Tibial nerve (tissue), 4 donors: ENCODE measurements around the gene ADRA2B.

Source experiments
- EP300 ChIP-seq, 2 donors: sonication (generic); formaldehyde crosslinking; IDR thresholded peaks; one replicate each; pipeline ENCODE4 v1.6.1; 2017; ENCODE audit warnings: antibody characterized with exemption in 2 of 2, mild to moderate bottlenecking in 1 of 2
- POLR2A ChIP-seq, 2 donors: fragments of 450-650 bp; IDR thresholded peaks; one replicate each; pipeline ENCODE4 v1.6.1; 2017; ENCODE audit warnings: antibody characterized with exemption in 2 of 2, mild to moderate bottlenecking in 2 of 2, moderate library complexity in 2 of 2
- TF ChIP-seq, protein P1 (sequence below), 5 experiments: fragments of 200-600 bp in 3 of 5; fragments of 450-650 bp in 2 of 5; sonication (generic) in 3 of 5; IDR thresholded peaks; one replicate each; pipeline ENCODE4 v1.5.1; 2016 to 2019; ENCODE audit warnings: antibody characterized with exemption in 5 of 5, mild to moderate bottlenecking in 3 of 5, moderate library complexity in 2 of 5

DNA sequence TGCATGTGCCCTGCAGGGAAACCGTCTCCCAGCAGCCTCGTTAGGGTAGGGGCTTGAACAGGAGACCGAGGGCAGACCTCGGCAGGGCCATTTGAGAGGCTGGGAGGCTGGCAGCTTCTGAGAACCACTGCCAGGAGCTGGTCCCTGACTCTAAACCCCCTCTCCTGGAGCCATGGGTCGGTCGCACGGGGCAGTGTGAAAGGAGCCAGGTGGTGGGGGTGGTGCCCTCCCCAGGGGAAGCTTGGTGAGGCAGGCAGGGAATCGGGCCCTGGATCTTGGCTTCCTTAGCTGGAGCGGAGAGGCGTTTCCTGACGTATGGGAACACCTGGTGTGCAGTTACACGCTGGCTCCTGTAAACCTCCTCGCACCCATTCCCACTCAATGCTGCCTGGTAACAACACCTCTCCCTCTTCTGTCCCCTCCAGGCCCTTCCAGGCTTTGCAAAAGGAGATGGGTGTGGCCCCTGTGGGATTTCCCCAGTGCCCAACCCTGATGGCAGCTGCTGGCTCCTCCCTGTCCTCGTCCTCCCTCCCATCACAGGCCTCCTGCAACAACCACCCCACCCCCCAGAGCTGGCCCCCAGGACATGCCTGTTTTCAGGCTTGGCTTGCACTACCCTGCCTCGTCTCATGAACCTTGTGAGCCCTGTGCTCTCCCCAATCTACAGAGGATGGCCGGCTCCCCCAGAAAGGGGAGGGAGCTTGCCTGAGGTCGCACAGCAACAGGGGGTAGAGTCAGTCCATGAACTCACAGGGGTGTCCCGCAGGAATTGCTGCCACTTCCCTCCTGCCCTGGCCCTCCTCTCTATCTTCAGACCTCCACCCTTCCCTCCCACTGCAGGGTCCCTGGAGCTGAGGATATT, 24.4 kb downstream of the ADRA2B start:
- TF ChIP-seq EP300 (IDR thresholded peaks at IDR 0.05) (no peak), POLR2A (IDR thresholded peaks at IDR 0.05) (no peak)
- TF ChIP-seq, protein P1, sequence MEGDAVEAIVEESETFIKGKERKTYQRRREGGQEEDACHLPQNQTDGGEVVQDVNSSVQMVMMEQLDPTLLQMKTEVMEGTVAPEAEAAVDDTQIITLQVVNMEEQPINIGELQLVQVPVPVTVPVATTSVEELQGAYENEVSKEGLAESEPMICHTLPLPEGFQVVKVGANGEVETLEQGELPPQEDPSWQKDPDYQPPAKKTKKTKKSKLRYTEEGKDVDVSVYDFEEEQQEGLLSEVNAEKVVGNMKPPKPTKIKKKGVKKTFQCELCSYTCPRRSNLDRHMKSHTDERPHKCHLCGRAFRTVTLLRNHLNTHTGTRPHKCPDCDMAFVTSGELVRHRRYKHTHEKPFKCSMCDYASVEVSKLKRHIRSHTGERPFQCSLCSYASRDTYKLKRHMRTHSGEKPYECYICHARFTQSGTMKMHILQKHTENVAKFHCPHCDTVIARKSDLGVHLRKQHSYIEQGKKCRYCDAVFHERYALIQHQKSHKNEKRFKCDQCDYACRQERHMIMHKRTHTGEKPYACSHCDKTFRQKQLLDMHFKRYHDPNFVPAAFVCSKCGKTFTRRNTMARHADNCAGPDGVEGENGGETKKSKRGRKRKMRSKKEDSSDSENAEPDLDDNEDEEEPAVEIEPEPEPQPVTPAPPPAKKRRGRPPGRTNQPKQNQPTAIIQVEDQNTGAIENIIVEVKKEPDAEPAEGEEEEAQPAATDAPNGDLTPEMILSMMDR (IDR thresholded peaks at IDR 0.05), result no peak
